ENCODE data around the gene GALNT15.

The GALNT15 gene

DNA sequence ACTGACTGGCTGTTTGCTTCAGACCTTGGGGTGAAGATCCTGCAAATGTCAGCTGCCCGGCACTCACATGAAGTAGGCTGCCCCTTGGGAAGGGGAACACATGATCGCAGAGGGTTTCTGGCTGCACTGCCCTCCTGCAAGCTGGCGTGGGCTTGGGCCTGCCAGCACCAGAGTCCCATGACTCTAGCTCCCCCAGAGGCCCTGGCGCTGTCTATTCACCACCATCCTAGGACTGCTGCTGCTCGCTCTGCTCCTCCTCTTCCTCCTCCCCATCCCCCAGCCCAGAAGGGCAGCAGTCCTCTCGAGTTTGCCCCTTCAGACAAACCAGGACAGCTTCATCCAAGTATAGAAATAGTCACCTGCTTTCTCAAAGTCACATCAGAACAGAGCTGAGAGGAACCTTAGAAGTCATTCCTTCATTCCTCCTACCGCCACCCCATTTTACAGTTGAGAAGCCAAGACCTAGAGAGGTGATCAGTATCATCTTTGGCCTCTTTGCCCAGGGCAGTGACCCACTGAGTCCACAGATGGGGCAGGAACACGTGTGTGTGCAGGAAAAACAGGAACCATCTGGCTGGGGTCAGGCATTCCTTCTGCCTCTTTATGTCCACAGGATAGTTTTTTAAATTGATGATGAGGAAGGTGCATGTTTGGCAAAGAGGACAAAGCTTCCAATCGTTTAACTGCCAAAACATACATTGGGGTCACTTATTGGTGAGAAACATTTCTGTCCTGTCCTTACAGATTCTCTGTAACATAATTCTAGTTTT is 77.0 kb downstream of the GALNT15 start:
- H3K36me3 ChIP-seq (ENCODE audit: control insufficient read depth, insufficient read depth, low read length) = 0 out of 2 replicates have a peak, but pooled peaks cover 2% of the 10 kb centered on the region
- H3K4me3 ChIP-seq (ENCODE audit: low read length) = no peak overlapping the region
- no peaks in the 10 kb centered on the region for H3K9me3 ChIP-seq (ENCODE audit: control insufficient read depth, insufficient read depth, low read length)
- no peaks in the 10 kb centered on the region for H3K4me1 ChIP-seq (ENCODE audit: control insufficient read depth, insufficient read depth, low read length)
- no peak for DNase-seq (ENCODE audit: low read depth, low spot score)
- WGBS (ENCODE audit: insufficient coverage, insufficient read length) = no CpG with 5 or more reads among the region's 9 CpGs
- H3K27me3 ChIP-seq (ENCODE audit: control insufficient read depth, insufficient read depth, low read length) = no peaks in the 10 kb centered on the region
- H3K27ac ChIP-seq (ENCODE audit: low read length) = no peak overlapping the region

DNA sequence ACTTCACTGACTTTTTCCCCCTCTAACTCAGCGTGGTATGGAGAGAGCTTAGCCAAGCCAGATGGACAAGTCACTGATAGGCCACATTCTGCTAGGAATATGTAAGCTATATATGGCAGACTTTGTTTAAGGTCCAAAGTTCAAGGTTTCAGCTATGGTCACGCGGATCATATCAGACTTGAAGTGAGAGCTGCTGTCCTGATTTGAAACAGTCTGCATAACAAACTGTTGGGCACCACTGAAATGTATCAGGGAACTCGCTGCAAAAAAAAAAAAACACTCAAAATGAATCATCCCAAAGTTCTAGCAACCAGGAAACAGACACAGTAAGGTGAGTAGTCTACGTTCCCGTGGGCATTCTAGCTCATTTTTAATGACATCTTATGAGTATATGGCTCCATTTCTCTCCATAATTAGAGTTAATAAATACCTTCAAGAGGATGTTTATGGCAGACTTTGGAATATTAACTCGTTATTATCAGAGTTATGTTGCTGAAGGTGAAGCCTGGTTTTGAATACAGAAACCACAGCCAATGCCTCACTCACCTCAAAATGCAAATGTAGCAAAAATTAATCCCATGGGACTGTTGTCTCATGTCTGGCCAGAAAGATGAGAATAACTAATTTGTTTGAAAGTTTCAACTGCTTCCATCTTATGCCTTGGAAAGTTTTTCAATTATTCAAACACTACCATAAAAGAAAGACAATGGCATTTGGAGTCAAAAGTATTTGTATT is 77.9 kb downstream of the GALNT15 start:
- Histone ChIP-seq H3K9me3 (ENCODE audit: control insufficient read depth, insufficient read depth, low read length) (no peaks in the 10 kb centered on the region), H3K4me3 (ENCODE audit: low read length) (no peak overlapping the region), H3K27ac (ENCODE audit: low read length) (no peak overlapping the region), H3K4me1 (ENCODE audit: control insufficient read depth, insufficient read depth, low read length) (no peaks in the 10 kb centered on the region), H3K27me3 (ENCODE audit: control insufficient read depth, insufficient read depth, low read length) (no peaks in the 10 kb centered on the region), H3K36me3 (ENCODE audit: control insufficient read depth, insufficient read depth, low read length) (0 out of 2 replicates have a peak, but pooled peaks cover 2% of the 10 kb centered on the region)
- WGBS (ENCODE audit: insufficient coverage, insufficient read length) = no CpG with 5 or more reads among the region's 7 CpGs
- no peak for DNase-seq (ENCODE audit: low read depth, low spot score)

DNA sequence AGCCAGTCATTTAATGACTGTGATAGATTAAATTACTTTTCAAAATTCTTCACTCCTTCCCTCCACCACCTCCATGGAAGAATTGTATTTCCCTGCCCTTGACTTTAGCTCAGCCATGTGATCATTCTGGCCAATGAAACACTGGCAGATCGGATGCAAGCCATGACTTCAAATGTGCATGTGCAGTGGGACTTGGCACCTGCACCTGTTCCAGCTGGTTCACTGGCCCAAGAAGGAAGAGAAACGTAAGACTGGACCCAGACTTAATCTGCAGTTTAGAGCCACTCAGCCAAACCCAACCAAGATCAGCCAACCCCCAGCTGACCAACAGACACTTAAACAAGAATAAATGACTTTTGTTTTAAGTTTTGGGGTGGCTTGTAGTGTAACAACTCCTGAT is 78.5 kb downstream of the GALNT15 start:
- Histone ChIP-seq H3K9me3 (ENCODE audit: control insufficient read depth, insufficient read depth, low read length) (no peaks in the 10 kb centered on the region), H3K4me3 (ENCODE audit: low read length) (no peak overlapping the region), H3K4me1 (ENCODE audit: control insufficient read depth, insufficient read depth, low read length) (no peaks in the 10 kb centered on the region), H3K27ac (ENCODE audit: low read length) (no peak overlapping the region), H3K27me3 (ENCODE audit: control insufficient read depth, insufficient read depth, low read length) (no peaks in the 10 kb centered on the region), H3K36me3 (ENCODE audit: control insufficient read depth, insufficient read depth, low read length) (0 out of 2 replicates have a peak, but pooled peaks cover 2% of the 10 kb centered on the region)
- DNase-seq (ENCODE audit: low read depth, low spot score) = no peak
- WGBS (ENCODE audit: insufficient coverage, insufficient read length) = no CpG with 5 or more reads among the region's 2 CpGs

DNA sequence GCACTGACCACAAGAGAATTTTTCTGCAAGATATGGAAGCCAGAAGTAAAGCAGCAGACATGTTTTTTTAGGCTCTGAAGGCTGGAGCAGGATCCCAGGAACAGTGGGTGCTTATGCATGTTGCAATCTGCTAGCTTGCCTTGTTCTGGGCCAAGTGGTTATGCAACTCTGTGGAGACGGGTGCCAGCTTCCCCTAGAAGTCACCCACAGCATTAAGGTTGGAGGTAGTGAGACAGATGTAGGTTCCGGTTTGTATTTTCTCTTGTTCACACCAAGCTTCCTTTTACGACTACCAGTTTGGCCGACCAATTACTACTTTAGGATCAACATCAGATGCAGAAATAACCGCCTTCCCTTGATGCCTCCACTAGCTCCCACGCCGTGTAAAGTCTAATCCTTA is 79.1 kb downstream of the GALNT15 start:
- no peak for DNase-seq (ENCODE audit: low read depth, low spot score)
- H3K9me3 ChIP-seq (ENCODE audit: control insufficient read depth, insufficient read depth, low read length) = no peaks in the 10 kb centered on the region
- WGBS (ENCODE audit: insufficient coverage, insufficient read length) = no CpG with 5 or more reads among the region's 7 CpGs

DNA sequence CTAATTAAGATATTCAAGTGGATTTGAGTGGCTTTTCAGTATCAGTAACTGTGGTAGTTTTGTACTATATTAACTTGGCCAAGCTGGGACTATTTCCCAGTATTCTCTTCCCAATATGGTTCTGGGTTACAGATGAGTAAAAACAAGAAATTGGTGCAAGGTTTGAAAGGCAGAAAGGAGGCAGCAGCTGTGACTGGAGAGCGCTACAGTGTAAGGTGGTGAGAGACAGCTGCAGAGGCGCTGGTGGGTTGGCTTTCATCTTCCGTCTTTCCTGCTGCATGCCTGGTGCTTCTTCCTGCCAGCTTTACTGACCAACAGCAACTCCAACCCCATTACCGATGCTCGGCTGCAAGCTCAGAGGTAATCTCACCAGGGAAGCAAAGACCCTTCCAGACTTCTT is 80.4 kb downstream of the GALNT15 start:
- Histone ChIP-seq H3K27ac (ENCODE audit: low read length) (no peak overlapping the region), H3K4me3 (ENCODE audit: low read length) (no peak overlapping the region), H3K36me3 (ENCODE audit: control insufficient read depth, insufficient read depth, low read length) (peaks cover 6% of the 10 kb centered on the region; the same call in 1 of the 2 replicates), H3K9me3 (ENCODE audit: control insufficient read depth, insufficient read depth, low read length) (no peaks in the 10 kb centered on the region), H3K4me1 (ENCODE audit: control insufficient read depth, insufficient read depth, low read length) (no peaks in the 10 kb centered on the region), H3K27me3 (ENCODE audit: control insufficient read depth, insufficient read depth, low read length) (no peaks in the 10 kb centered on the region)
- no CpG with 5 or more reads among the region's 5 CpGs for WGBS (ENCODE audit: insufficient coverage, insufficient read length)
- DNase-seq (ENCODE audit: low read depth, low spot score) = no peak

More for the DNA sequence above, 79.1 kb downstream of the GALNT15 start:
- Histone ChIP-seq H3K36me3 (ENCODE audit: control insufficient read depth, insufficient read depth, low read length) (0 out of 2 replicates have a peak, but pooled peaks cover 2% of the 10 kb centered on the region), H3K4me3 (ENCODE audit: low read length) (no peak overlapping the region), H3K4me1 (ENCODE audit: control insufficient read depth, insufficient read depth, low read length) (no peaks in the 10 kb centered on the region), H3K27ac (ENCODE audit: low read length) (no peak overlapping the region), H3K27me3 (ENCODE audit: control insufficient read depth, insufficient read depth, low read length) (no peaks in the 10 kb centered on the region)

DNA sequence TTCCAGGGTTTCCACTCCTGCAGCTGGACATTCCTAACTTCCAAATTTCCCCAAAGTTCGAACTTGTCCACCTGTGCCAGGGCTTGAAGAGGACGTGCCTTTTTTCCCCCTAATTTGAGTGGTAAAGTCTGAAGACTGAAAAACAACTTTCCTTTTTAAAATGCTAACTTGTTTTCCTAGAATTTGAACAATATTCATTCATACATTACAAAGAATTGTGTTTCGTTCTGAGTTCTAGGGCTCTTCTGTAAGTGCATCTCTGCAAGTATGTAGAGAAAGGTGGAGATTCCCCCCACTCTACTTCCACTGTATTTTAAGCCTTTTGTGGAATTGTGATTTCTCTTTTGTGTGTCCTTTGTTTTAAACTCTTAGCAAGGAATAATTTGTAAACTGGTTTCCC is 80.8 kb downstream of the GALNT15 start:
- no peaks in the 10 kb centered on the region for H3K4me1 ChIP-seq (ENCODE audit: control insufficient read depth, insufficient read depth, low read length)
- no CpG with 5 or more reads among the region's 3 CpGs for WGBS (ENCODE audit: insufficient coverage, insufficient read length)
- DNase-seq (ENCODE audit: low read depth, low spot score) = no peak
- peaks cover 6% of the 10 kb centered on the region; the same call in 1 of the 2 replicates for H3K36me3 ChIP-seq (ENCODE audit: control insufficient read depth, insufficient read depth, low read length)
- no peak overlapping the region for H3K27ac ChIP-seq (ENCODE audit: low read length)
- H3K4me3 ChIP-seq (ENCODE audit: low read length) = no peak overlapping the region
- no peaks in the 10 kb centered on the region for H3K27me3 ChIP-seq (ENCODE audit: control insufficient read depth, insufficient read depth, low read length)
- H3K9me3 ChIP-seq (ENCODE audit: control insufficient read depth, insufficient read depth, low read length) = no peaks in the 10 kb centered on the region

DNA sequence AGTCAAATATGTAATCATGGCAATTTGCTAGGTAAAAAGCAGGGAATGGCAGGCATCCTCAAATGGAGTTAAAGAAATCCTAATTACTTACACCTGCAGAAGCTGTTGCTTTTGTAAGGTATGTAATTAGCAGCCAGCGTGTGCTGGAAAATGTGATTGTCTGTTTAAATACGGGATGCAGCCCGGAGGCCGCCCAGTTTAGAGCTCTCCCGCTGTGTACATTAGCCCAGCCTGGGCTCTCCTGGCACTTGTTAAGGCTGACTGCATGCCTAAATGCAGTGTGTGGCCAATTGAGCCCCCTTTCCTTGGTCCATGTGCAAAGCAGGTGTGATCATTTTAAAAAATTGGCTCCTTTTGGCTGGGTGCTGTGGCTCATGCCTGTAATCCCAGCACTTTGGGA is 81.2 kb downstream of the GALNT15 start:
- no CpG with 5 or more reads among the region's 5 CpGs for WGBS (ENCODE audit: insufficient coverage, insufficient read length)

DNA sequence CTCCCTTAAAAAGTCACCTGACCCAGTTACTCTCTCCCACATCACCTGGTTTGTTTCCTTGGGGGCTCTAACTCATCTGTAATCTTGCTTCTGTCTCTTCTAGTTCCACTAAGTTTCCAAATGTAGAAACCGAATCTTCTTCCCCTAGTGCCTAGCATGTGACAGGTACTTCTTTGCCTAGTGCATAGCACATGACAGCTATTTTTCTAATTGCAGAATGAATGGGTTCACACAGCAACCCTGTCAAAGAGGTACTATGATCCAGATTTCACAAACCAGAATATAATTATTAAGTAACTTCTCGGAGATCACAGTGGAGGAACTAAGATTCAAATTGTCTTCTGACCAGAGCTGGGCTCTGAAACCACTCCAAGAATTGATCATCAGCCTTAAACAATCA is 82.8 kb downstream of the GALNT15 start:
- Histone ChIP-seq H3K27me3 (ENCODE audit: control insufficient read depth, insufficient read depth, low read length) (no peaks in the 10 kb centered on the region), H3K9me3 (ENCODE audit: control insufficient read depth, insufficient read depth, low read length) (no peaks in the 10 kb centered on the region), H3K36me3 (ENCODE audit: control insufficient read depth, insufficient read depth, low read length) (peaks cover 6% of the 10 kb centered on the region; the same call in 1 of the 2 replicates), H3K4me3 (ENCODE audit: low read length) (no peak overlapping the region), H3K27ac (ENCODE audit: low read length) (no peak overlapping the region), H3K4me1 (ENCODE audit: control insufficient read depth, insufficient read depth, low read length) (no peaks in the 10 kb centered on the region)
- WGBS (ENCODE audit: insufficient coverage, insufficient read length) = no CpG with 5 or more reads among the region's 2 CpGs
- DNase-seq (ENCODE audit: low read depth, low spot score) = no peak

More for the DNA sequence above, 81.2 kb downstream of the GALNT15 start:
- Histone ChIP-seq H3K36me3 (ENCODE audit: control insufficient read depth, insufficient read depth, low read length) (peaks cover 6% of the 10 kb centered on the region; the same call in 1 of the 2 replicates), H3K27me3 (ENCODE audit: control insufficient read depth, insufficient read depth, low read length) (no peaks in the 10 kb centered on the region), H3K4me1 (ENCODE audit: control insufficient read depth, insufficient read depth, low read length) (no peaks in the 10 kb centered on the region), H3K4me3 (ENCODE audit: low read length) (no peak overlapping the region), H3K9me3 (ENCODE audit: control insufficient read depth, insufficient read depth, low read length) (no peaks in the 10 kb centered on the region), H3K27ac (ENCODE audit: low read length) (no peak overlapping the region)
- no peak for DNase-seq (ENCODE audit: low read depth, low spot score)

DNA sequence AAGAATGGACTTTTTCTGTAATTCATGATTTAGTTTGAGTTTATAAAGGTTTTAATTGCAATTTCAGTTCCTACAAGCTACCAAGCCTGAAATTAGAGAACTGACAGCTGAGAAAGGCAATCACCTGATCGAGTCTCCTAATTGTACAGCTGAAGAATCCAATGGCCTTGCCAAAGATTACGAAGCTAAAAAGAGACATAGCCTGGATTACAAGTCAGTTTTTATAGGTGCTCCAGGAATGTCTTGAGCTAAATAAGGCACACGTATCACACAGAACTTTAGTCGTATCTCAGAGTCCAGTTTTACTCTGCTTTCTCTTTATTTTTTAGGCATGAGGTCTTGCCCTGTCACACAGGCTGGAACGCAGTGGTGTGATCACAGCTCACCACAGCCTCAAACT is 83.7 kb downstream of the GALNT15 start:
- no peaks in the 10 kb centered on the region for H3K4me1 ChIP-seq (ENCODE audit: control insufficient read depth, insufficient read depth, low read length)
- no peak for DNase-seq (ENCODE audit: low read depth, low spot score)
- H3K36me3 ChIP-seq (ENCODE audit: control insufficient read depth, insufficient read depth, low read length) = peaks cover 4% of the 10 kb centered on the region; the same call in 1 of the 2 replicates
- H3K4me3 ChIP-seq (ENCODE audit: low read length) = no peak overlapping the region
- no peak overlapping the region for H3K27ac ChIP-seq (ENCODE audit: low read length)
- no CpG with 5 or more reads among the region's 5 CpGs for WGBS (ENCODE audit: insufficient coverage, insufficient read length)
- H3K27me3 ChIP-seq (ENCODE audit: control insufficient read depth, insufficient read depth, low read length) = no peaks in the 10 kb centered on the region
- no peaks in the 10 kb centered on the region for H3K9me3 ChIP-seq (ENCODE audit: control insufficient read depth, insufficient read depth, low read length)

DNA sequence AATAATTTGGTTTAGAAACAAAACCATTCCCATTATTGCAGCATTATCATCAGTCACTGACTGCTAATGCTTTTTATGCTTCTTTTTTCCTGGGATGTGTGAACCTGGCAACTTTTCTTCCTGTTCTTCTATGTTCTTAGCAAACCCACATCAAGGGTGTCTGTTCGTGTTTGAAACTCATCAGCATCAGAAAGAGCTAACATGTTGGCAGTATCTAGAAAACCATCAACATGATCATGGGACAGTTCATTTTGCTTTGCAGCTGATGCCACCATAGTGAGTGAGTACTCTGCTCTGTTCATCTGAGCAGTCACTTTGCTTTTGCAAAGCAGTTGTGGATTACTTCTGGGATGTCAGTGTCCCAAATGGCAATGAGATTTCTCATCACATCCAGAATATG is 84.4 kb downstream of the GALNT15 start:
- Histone ChIP-seq H3K36me3 (ENCODE audit: control insufficient read depth, insufficient read depth, low read length) (peaks cover 4% of the 10 kb centered on the region; the same call in 1 of the 2 replicates), H3K9me3 (ENCODE audit: control insufficient read depth, insufficient read depth, low read length) (no peaks in the 10 kb centered on the region), H3K27me3 (ENCODE audit: control insufficient read depth, insufficient read depth, low read length) (no peaks in the 10 kb centered on the region), H3K4me1 (ENCODE audit: control insufficient read depth, insufficient read depth, low read length) (no peaks in the 10 kb centered on the region), H3K4me3 (ENCODE audit: low read length) (no peak overlapping the region), H3K27ac (ENCODE audit: low read length) (no peak overlapping the region)
- no peak for DNase-seq (ENCODE audit: low read depth, low spot score)
- WGBS (ENCODE audit: insufficient coverage, insufficient read length) = no CpG with 5 or more reads among the region's 1 CpG
